ENCODE results near the gene ADAMTS13. TPM values are rescaled to one million over a fixed set of nuclear protein-coding genes. Genes with fewer than 3 reads are reported as not detected.

Gene ADAMTS13
- total and polyA plus RNA-seq, 9 of the 15 experiments (the other 6 are each of a cell fraction or from before 2014, with no cell fraction given) = 0.03 to 0.20 (median 0.04) TPM; not detected in 4

GRCh38 chr9:133428617-133429101 is 6.5 kb downstream of the ADAMTS13 start (continued):
- TF ChIP-seq, protein P1, sequence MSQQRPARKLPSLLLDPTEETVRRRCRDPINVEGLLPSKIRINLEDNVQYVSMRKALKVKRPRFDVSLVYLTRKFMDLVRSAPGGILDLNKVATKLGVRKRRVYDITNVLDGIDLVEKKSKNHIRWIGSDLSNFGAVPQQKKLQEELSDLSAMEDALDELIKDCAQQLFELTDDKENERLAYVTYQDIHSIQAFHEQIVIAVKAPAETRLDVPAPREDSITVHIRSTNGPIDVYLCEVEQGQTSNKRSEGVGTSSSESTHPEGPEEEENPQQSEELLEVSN (IDR thresholded peaks at IDR 0.05; ENCODE audit: borderline replicate concordance in 1 of 2, extremely low read depth in 1 of 2, insufficient read depth in 1 of 2, insufficient read length in 1 of 2, low read depth in 1 of 2, low read length in 1 of 2, poor library complexity in 1 of 2, severe bottlenecking in 1 of 2) = peak; percentile 45 to 88
- TF ChIP-seq BDP1 (IDR thresholded peaks at IDR 0.05; ENCODE audit: insufficient read depth, insufficient read length) (no peak), NBN (IDR thresholded peaks at IDR 0.05; ENCODE audit: low read depth) (no peak), HNRNPK (IDR thresholded peaks at IDR 0.05; ENCODE audit: low read depth, low read length, poor library complexity, severe bottlenecking) (peak; percentile 25), ZBTB7A (IDR thresholded peaks at IDR 0.05; ENCODE audit: borderline replicate concordance, control insufficient read depth, low read depth, low read length) (peak; percentile 51; the same call in 1 of the 2 replicates), RAD21 (CRISPR knock-in tag; conservative IDR thresholded peaks at IDR 0.05 in 1 of 2, IDR thresholded peaks at IDR 0.05 in 1 of 2) (no peak), CHCHD3 (CRISPR knock-in tag; IDR thresholded peaks at IDR 0.05) (no peak), PCBP1 (IDR thresholded peaks at IDR 0.05; ENCODE audit: low read depth, low read length, poor library complexity, severe bottlenecking) (peak; percentile 47), CXXC5 (CRISPR knock-in tag; IDR thresholded peaks at IDR 0.05) (0 out of 2 replicates have a peak, but pooled peaks have one; percentile 22)
- TF ChIP-seq, protein P2, sequence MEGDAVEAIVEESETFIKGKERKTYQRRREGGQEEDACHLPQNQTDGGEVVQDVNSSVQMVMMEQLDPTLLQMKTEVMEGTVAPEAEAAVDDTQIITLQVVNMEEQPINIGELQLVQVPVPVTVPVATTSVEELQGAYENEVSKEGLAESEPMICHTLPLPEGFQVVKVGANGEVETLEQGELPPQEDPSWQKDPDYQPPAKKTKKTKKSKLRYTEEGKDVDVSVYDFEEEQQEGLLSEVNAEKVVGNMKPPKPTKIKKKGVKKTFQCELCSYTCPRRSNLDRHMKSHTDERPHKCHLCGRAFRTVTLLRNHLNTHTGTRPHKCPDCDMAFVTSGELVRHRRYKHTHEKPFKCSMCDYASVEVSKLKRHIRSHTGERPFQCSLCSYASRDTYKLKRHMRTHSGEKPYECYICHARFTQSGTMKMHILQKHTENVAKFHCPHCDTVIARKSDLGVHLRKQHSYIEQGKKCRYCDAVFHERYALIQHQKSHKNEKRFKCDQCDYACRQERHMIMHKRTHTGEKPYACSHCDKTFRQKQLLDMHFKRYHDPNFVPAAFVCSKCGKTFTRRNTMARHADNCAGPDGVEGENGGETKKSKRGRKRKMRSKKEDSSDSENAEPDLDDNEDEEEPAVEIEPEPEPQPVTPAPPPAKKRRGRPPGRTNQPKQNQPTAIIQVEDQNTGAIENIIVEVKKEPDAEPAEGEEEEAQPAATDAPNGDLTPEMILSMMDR (IDR thresholded peaks at IDR 0.05 in 2 of 3, conservative IDR thresholded peaks at IDR 0.05 in 1 of 3; ENCODE audit: insufficient read depth in 2 of 3, low read depth in 1 of 3, low read length in 3 of 3) = peak in 2 of 3 experiments; percentile 5 to 31; a peak in 2 of 6 replicates
- TF ChIP-seq, protein P3, sequence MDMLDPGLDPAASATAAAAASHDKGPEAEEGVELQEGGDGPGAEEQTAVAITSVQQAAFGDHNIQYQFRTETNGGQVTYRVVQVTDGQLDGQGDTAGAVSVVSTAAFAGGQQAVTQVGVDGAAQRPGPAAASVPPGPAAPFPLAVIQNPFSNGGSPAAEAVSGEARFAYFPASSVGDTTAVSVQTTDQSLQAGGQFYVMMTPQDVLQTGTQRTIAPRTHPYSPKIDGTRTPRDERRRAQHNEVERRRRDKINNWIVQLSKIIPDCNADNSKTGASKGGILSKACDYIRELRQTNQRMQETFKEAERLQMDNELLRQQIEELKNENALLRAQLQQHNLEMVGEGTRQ (CRISPR knock-in tag; IDR thresholded peaks at IDR 0.05) = peak; percentile 20; the same call in 1 of the 2 replicates
- TF ChIP-seq, protein P4, sequence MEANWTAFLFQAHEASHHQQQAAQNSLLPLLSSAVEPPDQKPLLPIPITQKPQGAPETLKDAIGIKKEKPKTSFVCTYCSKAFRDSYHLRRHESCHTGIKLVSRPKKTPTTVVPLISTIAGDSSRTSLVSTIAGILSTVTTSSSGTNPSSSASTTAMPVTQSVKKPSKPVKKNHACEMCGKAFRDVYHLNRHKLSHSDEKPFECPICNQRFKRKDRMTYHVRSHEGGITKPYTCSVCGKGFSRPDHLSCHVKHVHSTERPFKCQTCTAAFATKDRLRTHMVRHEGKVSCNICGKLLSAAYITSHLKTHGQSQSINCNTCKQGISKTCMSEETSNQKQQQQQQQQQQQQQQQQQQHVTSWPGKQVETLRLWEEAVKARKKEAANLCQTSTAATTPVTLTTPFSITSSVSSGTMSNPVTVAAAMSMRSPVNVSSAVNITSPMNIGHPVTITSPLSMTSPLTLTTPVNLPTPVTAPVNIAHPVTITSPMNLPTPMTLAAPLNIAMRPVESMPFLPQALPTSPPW (CRISPR knock-in tag; IDR thresholded peaks at IDR 0.05) = 0 out of 2 replicates have a peak, but pooled peaks have one; percentile 9
